ENCODE data around the gene TIMM13.

The TIMM13 gene

DNA sequence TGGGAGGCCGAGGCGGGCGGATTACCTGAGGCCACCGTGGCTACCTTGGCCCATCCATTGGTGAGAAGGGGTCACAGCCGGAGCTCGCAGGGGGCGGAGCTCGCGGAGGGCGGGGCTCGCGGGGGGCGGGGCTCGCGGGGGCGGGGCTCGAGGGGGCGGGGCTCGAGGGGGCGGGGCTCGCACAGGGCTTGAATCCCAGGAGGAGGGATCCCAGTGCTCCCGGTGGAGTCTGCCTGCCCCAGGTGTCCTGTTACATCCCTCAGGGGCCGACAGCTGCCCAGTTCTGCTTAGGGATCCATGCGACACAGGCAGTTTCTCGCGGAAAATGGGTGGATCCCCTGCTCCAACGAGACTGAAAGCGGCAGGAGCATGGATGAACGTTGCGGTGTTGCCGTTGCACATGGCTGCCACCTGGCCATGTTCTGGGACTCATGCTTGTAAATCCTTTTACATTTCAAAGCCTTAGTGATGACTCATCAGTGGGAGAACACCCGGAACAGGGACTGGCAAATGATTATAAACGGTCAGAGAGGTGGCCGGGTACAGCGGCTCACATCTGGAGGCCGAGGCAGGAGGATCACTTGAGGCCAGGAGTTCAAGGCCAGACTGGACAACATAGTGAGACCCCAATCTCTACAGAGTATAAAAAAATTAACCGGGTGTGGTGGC, 42.2 kb downstream of the TIMM13 start:
- peak overlapping the region; percentile 69 for H3K27ac ChIP-seq
- no peak for TF ChIP-seq ZFX (IDR thresholded peaks at IDR 0.05)
- TF ChIP-seq, protein P1, sequence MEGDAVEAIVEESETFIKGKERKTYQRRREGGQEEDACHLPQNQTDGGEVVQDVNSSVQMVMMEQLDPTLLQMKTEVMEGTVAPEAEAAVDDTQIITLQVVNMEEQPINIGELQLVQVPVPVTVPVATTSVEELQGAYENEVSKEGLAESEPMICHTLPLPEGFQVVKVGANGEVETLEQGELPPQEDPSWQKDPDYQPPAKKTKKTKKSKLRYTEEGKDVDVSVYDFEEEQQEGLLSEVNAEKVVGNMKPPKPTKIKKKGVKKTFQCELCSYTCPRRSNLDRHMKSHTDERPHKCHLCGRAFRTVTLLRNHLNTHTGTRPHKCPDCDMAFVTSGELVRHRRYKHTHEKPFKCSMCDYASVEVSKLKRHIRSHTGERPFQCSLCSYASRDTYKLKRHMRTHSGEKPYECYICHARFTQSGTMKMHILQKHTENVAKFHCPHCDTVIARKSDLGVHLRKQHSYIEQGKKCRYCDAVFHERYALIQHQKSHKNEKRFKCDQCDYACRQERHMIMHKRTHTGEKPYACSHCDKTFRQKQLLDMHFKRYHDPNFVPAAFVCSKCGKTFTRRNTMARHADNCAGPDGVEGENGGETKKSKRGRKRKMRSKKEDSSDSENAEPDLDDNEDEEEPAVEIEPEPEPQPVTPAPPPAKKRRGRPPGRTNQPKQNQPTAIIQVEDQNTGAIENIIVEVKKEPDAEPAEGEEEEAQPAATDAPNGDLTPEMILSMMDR (conservative IDR thresholded peaks at IDR 0.05) = no peak

DNA sequence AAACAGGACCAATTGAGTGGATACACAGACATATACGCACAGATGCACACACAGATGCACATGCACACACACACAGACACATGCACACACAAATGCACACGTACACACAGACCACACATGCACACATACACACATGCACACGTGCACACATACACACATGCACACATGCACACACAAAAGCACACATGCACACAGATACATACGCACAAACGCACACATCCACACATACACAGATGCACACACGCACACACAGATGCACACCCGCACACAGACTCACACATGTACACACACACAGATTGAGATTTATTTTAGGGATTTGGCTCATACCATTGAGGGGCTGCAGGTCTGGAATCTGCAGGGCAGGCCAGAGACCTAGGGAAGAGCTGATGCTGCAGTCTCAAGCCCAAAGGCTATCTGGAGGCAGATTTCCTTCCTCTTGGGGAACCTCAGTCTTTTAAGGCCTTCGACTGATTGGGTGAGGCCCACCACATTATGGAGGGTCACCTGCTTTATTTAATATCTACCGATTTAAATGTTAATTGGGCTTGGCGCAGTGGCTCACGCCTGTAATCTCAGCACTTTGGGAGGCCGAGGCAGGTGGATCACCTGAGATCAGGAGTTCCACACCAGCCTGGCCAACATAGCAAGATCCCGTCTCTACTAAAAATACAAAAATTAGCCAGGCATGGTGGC, 44.7 kb downstream of the TIMM13 start:
- TF ChIP-seq ZFX (IDR thresholded peaks at IDR 0.05) = no peak
- H3K27ac ChIP-seq = no peak overlapping the region

DNA sequence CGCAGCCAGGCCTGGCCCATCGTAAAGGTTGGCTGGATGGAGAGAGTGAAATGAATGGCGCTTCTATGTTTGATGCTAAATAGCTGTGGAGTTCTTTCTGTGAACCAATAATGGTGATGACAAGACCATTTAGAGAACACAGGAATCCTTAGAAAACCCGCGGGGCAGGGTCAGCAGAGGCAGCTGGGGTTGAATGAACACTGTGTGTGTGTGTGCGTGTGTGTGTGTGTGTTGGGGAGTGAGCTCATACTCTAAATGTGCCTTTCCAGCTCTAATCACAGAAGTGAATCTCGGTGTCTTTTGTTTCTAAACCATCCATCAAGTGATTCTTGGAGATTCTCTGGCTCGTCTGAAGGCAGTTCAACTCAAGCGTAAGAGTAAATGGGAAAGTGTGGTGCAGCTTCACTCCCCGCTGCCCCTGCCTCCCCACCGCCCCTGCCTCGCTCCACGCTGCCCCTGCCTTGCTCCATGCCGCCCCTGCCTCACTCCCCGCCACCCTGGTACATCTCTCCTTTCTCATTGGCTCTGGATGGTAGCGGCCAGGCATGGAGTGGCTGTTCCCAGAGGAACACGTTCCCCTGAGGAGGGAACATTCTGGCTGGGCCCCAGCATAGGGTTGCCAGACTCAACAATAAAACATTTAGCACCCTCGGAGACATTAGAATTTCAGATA, 46.1 kb downstream of the TIMM13 start:
- no peak overlapping the region for H3K27ac ChIP-seq
- TF ChIP-seq, protein P1 (conservative IDR thresholded peaks at IDR 0.05) = no peak
- no peak for TF ChIP-seq ZFX (IDR thresholded peaks at IDR 0.05)

DNA sequence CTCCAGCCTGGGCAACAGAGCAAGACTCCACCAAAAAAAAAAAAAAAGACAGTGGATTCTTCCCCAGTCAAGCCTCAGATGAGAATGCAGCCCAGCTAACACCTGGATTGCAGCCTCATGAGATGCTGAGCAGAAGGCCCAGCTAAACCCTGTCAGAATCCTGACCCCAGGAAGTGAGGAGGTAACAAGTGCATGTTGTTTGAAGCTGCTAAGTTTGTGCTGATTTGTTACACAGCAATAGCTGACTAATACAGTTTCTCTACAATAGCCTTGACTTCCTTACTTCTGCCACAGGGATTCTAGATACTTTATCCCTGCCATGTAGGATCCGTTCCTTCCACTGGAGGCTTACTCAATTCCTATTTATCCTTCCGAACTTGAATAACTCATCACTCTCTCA, 46.8 kb downstream of the TIMM13 start:
- H3K27ac ChIP-seq = no peak overlapping the region
- no peak for TF ChIP-seq ZFX (IDR thresholded peaks at IDR 0.05)
- TF ChIP-seq, protein P1 (conservative IDR thresholded peaks at IDR 0.05) = no peak

DNA sequence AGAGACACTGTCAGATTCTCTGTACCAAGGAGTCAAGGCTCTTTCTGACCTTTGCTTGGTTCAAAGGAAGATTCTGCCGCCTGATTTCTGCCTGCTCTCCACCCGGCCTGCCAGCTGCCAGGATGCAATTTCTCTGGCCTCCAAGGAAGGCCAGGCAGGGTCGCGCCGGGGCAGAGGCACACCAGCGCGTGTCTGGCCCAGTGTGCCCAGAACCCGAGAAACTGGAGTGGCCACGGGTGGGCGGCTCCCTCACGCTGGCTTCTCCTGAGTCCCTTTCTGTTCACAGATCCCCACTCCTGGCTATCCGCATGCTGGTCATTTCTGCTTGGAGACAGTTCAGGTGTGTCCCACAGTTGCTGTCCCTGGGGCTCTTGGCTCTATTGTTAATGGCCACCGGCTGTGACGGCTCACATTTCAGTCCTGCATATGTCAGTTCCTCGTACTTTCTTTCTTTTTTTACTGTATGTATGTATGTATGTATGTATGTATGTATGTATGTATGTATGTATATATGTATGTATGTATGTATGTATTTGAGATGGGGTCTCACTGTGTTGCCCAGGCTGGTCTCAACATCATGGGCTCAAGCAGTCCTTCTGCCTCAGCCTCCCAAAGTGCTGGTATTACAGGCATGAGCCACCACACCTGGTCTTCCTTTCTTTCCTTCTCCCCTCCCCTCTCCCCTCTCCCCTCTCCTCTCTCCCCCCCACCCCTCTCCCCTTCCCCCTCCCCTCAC, 50.4 kb downstream of the TIMM13 start:
- TF ChIP-seq ZFX (IDR thresholded peaks at IDR 0.05) = no peak
- TF ChIP-seq, protein P1 (conservative IDR thresholded peaks at IDR 0.05) = no peak
- H3K27ac ChIP-seq = no peak overlapping the region

Data from C4-2B (cell line).